ENCODE measurements around the gene ACBD4. TPM values are rescaled to one million over a fixed set of nuclear protein-coding genes. Genes with fewer than 3 reads are reported as not detected.

Gene ACBD4
- total and polyA plus RNA-seq, 2 of the 13 experiments (the other 11 are each of a cell fraction or from before 2014, with no cell fraction given), result 16.1 to 26.9 TPM

GRCh38 chr17:45108595-45109521 lies 26.6 kb upstream of the ACBD4 start (continued):
- TF ChIP-seq, protein P1, sequence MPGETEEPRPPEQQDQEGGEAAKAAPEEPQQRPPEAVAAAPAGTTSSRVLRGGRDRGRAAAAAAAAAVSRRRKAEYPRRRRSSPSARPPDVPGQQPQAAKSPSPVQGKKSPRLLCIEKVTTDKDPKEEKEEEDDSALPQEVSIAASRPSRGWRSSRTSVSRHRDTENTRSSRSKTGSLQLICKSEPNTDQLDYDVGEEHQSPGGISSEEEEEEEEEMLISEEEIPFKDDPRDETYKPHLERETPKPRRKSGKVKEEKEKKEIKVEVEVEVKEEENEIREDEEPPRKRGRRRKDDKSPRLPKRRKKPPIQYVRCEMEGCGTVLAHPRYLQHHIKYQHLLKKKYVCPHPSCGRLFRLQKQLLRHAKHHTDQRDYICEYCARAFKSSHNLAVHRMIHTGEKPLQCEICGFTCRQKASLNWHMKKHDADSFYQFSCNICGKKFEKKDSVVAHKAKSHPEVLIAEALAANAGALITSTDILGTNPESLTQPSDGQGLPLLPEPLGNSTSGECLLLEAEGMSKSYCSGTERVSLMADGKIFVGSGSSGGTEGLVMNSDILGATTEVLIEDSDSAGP (CRISPR knock-in tag; IDR thresholded peaks at IDR 0.05; ENCODE audit: borderline replicate concordance), result peak; percentile 40; the same call in 1 of the 2 replicates
- no peak for TF ChIP-seq ISX (CRISPR knock-in tag; conservative IDR thresholded peaks at IDR 0.05)
- no peak for TF ChIP-seq ZNF557 (CRISPR knock-in tag; IDR thresholded peaks at IDR 0.05)
- 0 out of 2 replicates have a peak, but pooled peaks have one; percentile 36 for TF ChIP-seq DZIP1 (CRISPR knock-in tag; IDR thresholded peaks at IDR 0.05)
- no peak for TF ChIP-seq HCFC1 (IDR thresholded peaks at IDR 0.05; ENCODE audit: low read depth, low read length)
- TF ChIP-seq, protein P2, sequence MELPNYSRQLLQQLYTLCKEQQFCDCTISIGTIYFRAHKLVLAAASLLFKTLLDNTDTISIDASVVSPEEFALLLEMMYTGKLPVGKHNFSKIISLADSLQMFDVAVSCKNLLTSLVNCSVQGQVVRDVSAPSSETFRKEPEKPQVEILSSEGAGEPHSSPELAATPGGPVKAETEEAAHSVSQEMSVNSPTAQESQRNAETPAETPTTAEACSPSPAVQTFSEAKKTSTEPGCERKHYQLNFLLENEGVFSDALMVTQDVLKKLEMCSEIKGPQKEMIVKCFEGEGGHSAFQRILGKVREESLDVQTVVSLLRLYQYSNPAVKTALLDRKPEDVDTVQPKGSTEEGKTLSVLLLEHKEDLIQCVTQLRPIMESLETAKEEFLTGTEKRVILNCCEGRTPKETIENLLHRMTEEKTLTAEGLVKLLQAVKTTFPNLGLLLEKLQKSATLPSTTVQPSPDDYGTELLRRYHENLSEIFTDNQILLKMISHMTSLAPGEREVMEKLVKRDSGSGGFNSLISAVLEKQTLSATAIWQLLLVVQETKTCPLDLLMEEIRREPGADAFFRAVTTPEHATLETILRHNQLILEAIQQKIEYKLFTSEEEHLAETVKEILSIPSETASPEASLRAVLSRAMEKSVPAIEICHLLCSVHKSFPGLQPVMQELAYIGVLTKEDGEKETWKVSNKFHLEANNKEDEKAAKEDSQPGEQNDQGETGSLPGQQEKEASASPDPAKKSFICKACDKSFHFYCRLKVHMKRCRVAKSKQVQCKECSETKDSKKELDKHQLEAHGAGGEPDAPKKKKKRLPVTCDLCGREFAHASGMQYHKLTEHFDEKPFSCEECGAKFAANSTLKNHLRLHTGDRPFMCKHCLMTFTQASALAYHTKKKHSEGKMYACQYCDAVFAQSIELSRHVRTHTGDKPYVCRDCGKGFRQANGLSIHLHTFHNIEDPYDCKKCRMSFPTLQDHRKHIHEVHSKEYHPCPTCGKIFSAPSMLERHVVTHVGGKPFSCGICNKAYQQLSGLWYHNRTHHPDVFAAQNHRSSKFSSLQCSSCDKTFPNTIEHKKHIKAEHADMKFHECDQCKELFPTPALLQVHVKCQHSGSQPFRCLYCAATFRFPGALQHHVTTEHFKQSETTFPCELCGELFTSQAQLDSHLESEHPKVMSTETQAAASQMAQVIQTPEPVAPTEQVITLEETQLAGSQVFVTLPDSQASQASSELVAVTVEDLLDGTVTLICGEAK (IDR thresholded peaks at IDR 0.05), result no peak
- TF ChIP-seq, protein P2 (CRISPR knock-in tag; IDR thresholded peaks at IDR 0.05), result 0 out of 2 replicates have a peak, but pooled peaks have one; percentile 39
- TF ChIP-seq MBD4 (IDR thresholded peaks at IDR 0.05; ENCODE audit: borderline replicate concordance, low read length), result no peak
- TF ChIP-seq, protein P3, sequence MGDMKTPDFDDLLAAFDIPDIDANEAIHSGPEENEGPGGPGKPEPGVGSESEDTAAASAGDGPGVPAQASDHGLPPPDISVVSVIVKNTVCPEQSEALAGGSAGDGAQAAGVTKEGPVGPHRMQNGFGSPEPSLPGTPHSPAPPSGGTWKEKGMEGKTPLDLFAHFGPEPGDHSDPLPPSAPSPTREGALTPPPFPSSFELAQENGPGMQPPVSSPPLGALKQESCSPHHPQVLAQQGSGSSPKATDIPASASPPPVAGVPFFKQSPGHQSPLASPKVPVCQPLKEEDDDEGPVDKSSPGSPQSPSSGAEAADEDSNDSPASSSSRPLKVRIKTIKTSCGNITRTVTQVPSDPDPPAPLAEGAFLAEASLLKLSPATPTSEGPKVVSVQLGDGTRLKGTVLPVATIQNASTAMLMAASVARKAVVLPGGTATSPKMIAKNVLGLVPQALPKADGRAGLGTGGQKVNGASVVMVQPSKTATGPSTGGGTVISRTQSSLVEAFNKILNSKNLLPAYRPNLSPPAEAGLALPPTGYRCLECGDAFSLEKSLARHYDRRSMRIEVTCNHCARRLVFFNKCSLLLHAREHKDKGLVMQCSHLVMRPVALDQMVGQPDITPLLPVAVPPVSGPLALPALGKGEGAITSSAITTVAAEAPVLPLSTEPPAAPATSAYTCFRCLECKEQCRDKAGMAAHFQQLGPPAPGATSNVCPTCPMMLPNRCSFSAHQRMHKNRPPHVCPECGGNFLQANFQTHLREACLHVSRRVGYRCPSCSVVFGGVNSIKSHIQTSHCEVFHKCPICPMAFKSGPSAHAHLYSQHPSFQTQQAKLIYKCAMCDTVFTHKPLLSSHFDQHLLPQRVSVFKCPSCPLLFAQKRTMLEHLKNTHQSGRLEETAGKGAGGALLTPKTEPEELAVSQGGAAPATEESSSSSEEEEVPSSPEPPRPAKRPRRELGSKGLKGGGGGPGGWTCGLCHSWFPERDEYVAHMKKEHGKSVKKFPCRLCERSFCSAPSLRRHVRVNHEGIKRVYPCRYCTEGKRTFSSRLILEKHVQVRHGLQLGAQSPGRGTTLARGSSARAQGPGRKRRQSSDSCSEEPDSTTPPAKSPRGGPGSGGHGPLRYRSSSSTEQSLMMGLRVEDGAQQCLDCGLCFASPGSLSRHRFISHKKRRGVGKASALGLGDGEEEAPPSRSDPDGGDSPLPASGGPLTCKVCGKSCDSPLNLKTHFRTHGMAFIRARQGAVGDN (CRISPR knock-in tag; IDR thresholded peaks at IDR 0.05), result peak; percentile 34; the same call in 1 of the 2 replicates
